Measurements from ENCODE around the gene FAM171A1.
"Not testable (repeated sequence)": the region's sequence is repeated elsewhere in the genome, so short reads cannot be mapped to it uniquely, and the experiment has no call there.

The FAM171A1 gene

GRCh38 chr10:15345450-15345849 is 25.6 kb downstream of the FAM171A1 start:
- no peak for DNase-seq (ENCODE audit: low spot score)
- FAIRE-seq = no peak

GRCh38 chr10:15344876-15345285 is 26.2 kb downstream of the FAM171A1 start:
- DNase-seq (ENCODE audit: low spot score) (no peak), FAIRE-seq (no peak)

GRCh38 chr10:15344256-15344875 is 26.7 kb downstream of the FAM171A1 start:
- DNase-seq (ENCODE audit: low spot score) = no peak
- no peak for FAIRE-seq

GRCh38 chr10:15342970-15343369 is 28.1 kb downstream of the FAM171A1 start:
- FAIRE-seq (no peak), DNase-seq (ENCODE audit: low spot score) (no peak)

DNA sequence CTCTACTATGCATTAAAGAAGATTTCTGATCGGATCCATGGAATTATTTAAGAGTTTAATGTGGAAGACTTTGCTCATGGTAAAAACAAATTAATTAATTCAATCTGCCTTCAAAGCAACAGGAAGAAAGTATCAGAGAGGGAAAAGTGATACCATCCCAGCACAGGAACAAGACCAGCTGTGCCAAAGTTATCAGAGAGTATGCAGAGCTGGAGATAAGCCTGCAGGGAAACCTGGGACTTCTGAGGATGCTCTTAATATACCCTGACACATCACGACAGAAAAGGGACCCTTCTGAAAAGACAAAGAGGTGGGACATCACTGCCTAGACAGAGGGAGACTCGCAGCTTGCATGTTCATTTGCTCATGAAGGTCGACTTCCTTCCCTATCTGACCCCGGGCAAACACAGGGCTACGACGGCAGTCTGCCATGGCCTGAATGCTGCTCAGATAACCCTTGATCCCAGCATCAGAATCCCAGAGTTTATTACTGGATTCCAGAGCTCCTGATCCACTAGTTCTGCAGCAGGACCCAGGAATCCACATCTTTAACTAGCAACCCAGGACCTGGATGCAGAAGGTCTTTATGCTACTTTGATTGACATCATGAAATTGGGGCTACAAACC is 29.5 kb downstream of the FAM171A1 start:
- DNase-seq (ENCODE audit: low spot score) (no peak), FAIRE-seq (no peak)

DNA sequence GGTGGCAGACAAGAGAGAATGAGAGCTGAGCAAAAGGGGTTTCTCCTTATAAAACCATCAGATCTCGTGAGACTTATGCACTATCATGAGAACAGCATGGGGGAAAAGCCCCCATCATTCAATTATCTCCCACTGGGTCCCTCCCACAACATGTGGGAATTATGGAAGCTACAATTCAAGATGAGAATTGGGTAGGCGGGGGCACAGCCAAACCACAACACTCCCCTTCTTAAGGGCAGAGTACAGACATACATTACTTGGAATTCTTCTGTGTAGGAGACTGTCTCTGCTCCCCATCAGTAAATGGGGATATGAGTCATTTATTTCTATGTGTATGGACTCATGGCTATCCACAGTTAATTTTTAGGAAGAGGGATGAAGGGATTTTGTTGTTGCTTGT is 31.2 kb downstream of the FAM171A1 start:
- no peak for FAIRE-seq

GRCh38 chr10:15337441-15337923 is 33.6 kb downstream of the FAM171A1 start:
- not testable (repeated sequence) for DNase-seq (ENCODE audit: low spot score); FAIRE-seq

More for the DNA sequence above, 31.2 kb downstream of the FAM171A1 start:
- no peak for DNase-seq (ENCODE audit: low spot score)

DNA sequence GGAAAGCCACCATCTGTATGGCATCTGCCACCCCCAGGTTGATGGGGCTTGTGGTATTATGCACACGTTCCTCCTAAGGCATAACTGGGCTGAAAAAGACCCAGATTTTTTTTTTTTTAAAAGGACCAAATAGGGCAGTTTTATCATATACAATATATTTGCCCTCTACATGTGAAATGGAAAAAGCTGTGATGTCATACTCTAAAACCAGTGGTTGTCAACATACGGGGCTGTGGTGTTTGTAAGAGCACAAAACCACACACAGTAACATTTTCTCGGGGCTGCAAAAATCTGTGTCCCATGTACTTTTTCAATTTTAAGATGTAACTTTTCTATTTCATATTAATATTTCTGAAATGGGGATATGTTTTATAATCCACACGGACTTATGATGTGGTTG is 34.9 kb downstream of the FAM171A1 start:
- DNase-seq (ENCODE audit: low spot score) (no peak), FAIRE-seq (no peak)

DNA sequence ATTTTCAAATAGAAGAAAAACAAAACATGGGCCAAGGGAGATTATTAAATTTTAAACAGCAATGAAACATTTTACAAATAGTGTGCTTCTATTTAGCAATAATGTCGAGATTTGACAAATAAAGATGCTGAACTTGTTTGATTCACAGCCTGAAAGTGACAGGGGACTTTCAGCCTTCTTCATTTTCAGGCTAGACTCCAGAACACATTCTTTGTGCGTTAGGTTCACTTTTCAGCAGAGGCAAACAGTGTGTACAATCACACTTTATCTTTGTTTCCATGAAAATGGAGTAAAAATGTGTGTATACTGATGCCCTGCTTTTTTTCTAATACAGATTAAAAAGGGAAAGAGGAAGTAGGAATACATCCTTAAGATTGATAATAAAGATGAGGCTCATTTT is 35.6 kb downstream of the FAM171A1 start:
- no peak for DNase-seq (ENCODE audit: low spot score)
- no peak for FAIRE-seq

DNA sequence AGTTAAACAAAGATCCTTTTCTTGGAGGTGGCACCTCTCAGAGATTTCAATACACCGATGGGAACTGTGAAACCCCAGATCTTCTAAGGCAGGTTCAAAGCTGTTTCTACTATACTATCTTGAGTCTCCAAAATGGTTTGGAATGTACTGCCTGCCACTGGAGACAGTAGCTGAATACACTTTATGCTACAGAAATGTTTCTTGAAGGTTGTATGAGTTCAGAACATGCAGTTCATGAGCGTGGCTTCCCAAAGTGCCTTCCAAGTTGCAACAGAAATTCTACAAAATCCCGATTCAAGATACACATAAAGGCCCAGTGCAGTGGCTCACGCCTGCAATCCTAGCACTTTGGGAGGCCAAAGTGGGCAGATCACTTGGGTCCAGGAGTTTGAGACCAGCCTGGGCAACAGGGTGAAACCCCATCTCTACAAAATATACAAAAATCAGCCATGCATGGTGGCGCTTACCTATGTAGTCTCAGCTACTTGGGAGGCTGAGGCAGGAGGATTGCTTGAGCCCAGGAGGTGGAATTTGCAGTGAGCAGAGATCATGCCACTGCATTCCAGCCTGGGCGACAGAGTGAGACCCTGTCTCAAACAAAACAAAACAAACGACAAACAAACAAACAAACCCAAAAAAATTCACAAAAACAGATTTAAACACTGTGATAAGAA is 36.3 kb downstream of the FAM171A1 start:
- peak; percentile 12 for FAIRE-seq
- DNase-seq (ENCODE audit: low spot score) = no peak

DNA sequence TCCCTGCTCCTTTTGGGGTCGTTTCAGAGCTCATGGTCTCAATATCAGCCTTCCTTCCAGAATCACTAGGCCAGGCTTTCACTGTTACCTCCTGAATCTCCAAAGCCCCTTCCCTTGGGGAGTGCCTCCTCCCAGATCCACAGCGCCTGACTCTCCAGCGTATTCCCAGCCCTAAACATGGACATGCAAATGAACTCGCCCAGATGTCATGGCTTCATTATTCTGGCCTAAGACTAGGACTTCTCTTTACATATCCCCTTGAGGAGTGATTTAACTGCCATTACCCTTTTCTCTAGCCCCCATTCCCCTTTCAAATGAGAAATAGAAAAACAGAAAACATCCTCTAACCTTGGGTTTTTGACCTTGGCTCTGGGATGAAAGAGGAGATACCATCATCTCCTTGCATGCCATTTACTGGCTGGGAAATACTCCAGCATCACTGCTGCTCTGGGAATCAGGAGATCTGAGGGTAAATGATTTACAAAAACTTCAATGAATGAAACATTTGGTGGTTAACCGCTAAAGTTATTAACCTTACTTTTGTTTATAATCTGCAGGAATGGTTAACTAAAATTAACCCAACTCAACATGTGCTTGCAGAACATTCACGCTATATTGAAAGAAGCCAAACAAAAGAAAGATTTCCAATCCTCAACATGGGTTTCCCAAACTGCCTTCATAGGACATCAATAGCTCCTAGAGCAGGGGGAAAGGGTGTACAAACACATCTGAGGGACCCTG is 37.0 kb downstream of the FAM171A1 start:
- peak; percentile 87 for DNase-seq (ENCODE audit: low spot score)
- FAIRE-seq = peak; percentile 100

DNA sequence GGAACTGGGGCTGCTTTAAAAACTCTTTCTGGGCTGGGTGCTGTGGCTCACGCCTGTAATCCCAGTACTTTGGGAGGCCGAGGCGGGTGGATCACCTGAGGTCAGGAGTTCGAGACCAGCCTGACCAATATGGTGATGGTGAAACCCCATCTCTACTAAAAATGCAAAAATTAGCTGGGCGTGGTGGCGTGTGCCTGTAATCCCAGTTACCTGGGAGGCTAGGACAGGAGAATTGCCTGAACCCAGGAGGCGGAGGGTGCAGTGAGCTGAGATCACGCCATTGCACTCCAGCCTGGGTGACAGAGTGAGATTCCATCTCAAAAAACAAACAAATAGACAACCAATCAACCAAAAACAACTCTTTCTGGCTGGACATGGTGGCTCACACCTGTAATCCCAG is 37.9 kb downstream of the FAM171A1 start:
- FAIRE-seq; DNase-seq (ENCODE audit: low spot score): not testable (repeated sequence)

GRCh38 chr10:15331461-15331860 is 39.6 kb downstream of the FAM171A1 start:
- FAIRE-seq (no peak), DNase-seq (ENCODE audit: low spot score) (no peak)

DNA sequence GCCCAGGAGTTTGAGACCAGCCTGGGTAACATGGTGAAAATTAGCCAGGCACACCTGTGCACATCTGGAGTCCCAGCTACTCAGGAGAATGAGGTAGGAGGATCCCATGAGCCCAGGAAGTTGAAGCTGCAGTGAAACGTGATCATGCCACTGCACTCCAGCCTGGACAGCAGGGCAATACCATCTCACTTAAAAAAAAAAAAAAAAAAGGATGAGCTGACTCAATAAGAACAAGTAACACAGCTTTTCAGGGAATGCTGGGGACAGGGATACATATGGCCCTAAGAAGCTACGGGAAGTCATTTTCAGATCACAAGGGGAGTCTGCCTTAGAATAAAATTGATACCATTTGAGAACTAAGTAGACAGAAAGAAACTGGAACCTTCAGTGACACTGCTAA is 41.7 kb downstream of the FAM171A1 start:
- no peak for FAIRE-seq
- DNase-seq (ENCODE audit: low spot score) = no peak

DNA sequence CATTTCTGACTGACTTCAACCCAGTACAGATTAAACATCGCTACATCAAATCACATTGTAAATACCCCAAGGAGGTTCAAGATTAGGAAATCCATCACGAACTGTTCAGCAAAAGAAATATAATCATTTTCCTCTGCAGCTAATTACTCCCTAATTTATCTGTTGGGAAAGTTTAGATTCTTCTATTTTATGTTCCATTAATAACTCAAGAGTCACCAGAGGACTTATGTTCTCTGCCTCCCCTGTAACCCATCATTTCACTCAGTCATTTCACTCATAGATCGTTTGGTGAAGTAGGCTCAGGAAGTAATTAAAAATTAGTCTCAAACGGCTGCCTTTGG is 45.2 kb downstream of the FAM171A1 start:
- FAIRE-seq (no peak), DNase-seq (ENCODE audit: low spot score) (no peak)

DNA sequence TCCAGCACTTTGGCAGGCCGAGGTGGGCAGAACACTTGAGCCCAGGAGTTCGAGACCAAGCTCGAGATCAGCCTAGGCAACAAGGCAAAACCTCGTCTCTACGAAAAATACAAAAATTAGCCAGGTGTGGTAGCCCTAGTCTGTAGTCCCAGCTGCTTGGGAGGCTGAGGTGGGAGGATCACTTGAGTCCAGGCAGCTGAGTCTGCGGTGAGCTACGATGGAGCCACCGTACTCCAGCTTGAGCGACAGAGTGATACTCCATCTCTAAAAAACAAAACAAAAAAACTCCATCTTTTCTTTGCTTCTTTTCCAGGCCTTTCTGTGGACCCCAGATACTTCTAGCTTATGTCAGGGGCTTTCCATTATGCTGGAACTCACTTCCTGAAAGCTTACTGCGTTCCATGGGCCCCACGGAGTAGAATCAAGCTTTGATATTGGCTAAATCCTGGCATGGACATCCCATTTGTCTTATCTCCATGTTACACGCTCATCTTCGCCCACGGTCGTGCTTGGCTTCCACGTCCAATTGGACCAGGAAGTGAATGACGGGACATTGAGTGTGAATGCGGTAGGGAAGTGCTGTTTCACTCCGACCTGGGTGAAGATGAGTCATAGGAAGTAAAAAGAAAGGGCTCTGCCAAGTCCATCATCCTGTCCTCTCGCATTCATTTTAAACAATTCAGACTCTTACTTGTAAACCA is 45.7 kb downstream of the FAM171A1 start:
- peak; percentile 95 for FAIRE-seq
- peak; percentile 91 for DNase-seq (ENCODE audit: low spot score)

- DNase-seq (ENCODE audit: low spot score) (no peak), FAIRE-seq (no peak)
These were observed 46.5 kb downstream of the FAM171A1 start for GRCh38 chr10:15324611-15325010.

DNA sequence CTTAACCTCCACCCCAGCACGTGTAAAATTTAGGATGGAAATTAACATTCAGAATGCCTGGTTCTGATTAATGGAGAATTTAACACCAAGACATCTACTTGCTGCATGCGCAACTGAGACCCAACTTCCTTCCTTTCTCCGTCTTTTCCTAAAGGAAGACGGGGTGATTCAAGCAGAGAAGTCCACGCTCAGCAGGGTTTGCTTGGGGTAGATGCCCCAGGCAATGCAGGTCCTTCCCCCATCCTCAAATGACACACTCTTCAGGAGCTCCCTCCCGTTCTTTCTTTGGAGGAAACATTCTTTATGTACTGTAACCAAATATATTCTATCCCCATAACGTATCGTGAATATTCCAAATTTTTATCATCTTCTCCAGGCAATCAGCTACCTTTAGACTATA is 47.0 kb downstream of the FAM171A1 start:
- DNase-seq (ENCODE audit: low spot score) (no peak), FAIRE-seq (no peak)

DNA sequence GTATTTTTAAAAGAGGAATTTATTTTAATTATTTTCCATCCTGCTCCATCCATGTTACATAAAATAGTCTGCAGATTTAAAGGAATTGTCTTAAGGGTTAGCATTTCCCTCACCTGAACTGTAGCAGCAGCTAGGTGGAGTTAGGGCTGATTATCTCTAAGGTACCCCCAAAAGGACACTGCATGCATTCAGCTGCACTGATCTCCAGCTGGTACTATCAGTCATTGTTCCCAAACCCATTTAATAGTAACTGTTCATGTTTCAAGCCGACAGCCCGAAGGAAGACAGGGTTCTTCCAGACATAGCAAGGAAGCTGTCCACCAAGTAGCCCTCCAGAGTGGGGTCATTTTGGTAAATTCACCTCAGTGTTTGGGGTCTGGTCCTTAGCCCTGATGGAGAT is 48.7 kb downstream of the FAM171A1 start:
- DNase-seq (ENCODE audit: low spot score) = no peak
- no peak for FAIRE-seq

DNA sequence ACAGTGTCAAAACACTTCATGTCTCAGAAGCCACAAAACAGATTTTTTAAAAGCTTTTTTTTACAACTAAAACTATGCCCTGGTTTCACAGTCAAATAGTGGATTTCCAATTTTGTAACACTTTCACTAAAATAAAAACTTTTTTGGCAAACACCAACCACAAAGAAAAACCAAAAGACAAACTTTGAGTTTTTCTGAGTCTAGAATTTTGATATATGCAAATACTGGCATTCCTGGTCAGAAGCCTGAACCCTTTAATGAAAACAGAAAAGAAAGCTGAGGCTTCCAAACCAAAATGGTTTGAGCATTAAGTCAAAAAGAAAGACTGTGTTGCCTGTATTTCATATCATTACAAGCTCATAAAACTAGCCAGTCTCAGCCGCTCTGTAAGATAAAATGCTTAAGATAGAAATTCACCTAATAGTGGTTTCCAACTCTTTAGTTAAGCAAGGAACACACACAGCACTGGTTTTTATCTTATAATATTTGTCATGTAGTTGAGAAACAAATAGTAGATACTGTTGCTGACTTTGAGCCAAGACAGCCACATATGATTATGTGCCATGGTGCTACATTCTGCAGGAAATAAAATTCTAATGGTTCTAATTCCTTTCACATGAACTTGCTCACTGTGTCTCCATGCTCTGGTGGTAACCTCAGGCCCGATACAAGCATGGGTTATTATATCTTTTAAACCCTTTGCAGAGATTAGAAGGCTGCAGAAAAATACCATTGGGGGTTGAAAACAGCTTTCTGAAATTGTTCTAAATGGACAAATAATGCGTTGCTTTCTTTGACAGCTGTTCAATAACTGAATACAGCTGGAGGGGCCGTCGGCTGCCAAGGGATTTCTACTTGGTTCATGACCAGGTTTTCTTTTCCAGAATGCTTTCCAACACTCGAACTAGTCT is 49.4 kb downstream of the FAM171A1 start:
- no peak for FAIRE-seq

More for the DNA sequence above, 49.4 kb downstream of the FAM171A1 start:
- DNase-seq (ENCODE audit: low spot score) = no peak
